Neural cell (in vitro differentiated cells): ENCODE data around the gene TACC2. TPM values are rescaled to one million over a fixed set of nuclear protein-coding genes. Genes with fewer than 3 reads are reported as not detected.
A peak's percentile ranks its signal among the peaks of the same experiment; 100 is the strongest.

ENCODE experiments used
- H2AFZ ChIP-seq: fragments of 200-600, 300-800 bp; sonication (generic), shearing (Covaris generic); 2 replicates; pipeline ENCODE4 v1.6.0; 2014; ENCODE audit warnings: low read depth, mild to moderate bottlenecking, antibody characterized with exemption, low read length, moderate library complexity
- H3F3A ChIP-seq: fragments of 200-600 bp; shearing (Covaris generic); 2 replicates; pipeline ENCODE4 v1.6.1; 2016; ENCODE audit warnings: mild to moderate bottlenecking, moderate library complexity, mixed read lengths, antibody characterized with exemption, low read length; ENCODE audit not compliant: insufficient read depth, poor library complexity, severe bottlenecking
- H3K27ac ChIP-seq: fragments of 200-600, 300-800 bp; sonication (generic), shearing (Covaris generic); 2 replicates; pipeline ENCODE4 v1.5.1; 2014; ENCODE audit warnings: mild to moderate bottlenecking, low read length, moderate library complexity
- H3K27me3 ChIP-seq: fragments of 300-800, 200-600 bp; sonication (generic), shearing (Covaris generic); 2 replicates; pipeline ENCODE4 v1.6.0; 2014; ENCODE audit warnings: mild to moderate bottlenecking, low read depth, low read length, moderate library complexity; ENCODE audit not compliant: insufficient read depth
- H3K36me3 ChIP-seq: fragments of 300-800, 200-600 bp; sonication (generic), shearing (Covaris generic); 2 replicates; pipeline ENCODE4 v1.5.1; 2014; ENCODE audit warnings: mild to moderate bottlenecking, antibody characterized with exemption, low read length, moderate library complexity; ENCODE audit not compliant: insufficient read depth
- H3K4me2 ChIP-seq: fragments of 300-800, 200-600 bp; sonication (generic), shearing (Covaris generic); 2 replicates; pipeline ENCODE4 v1.6.0; 2014; ENCODE audit warnings: mild to moderate bottlenecking, low read length
- H3K4me3 ChIP-seq: fragments of 300-800, 200-600 bp; sonication (generic), shearing (Covaris generic); 2 replicates; pipeline ENCODE4 v1.5.1; 2014; ENCODE audit warnings: mild to moderate bottlenecking, low read length, moderate library complexity
- H3K79me2 ChIP-seq: fragments of 200-600 bp; shearing (Covaris generic); replicated peaks from 2 replicates; pipeline ENCODE4 v1.6.0; 2014; ENCODE audit warnings: mild to moderate bottlenecking, low read length, moderate library complexity; ENCODE audit not compliant: insufficient read depth
- H3K9ac ChIP-seq: fragments of 300-800, 200-600 bp; sonication (generic), shearing (Covaris generic); 2 replicates; pipeline ENCODE4 v1.6.1; 2016; ENCODE audit warnings: mild to moderate bottlenecking, low read length, mixed read lengths
- H3K9me2 ChIP-seq: fragments of 200-600 bp; shearing (Covaris generic); 2 replicates; pipeline ENCODE4 v1.6.1; 2016; ENCODE audit warnings: mild to moderate bottlenecking, low read length, mixed read lengths; ENCODE audit not compliant: insufficient read depth
- H3K9me3 ChIP-seq: fragments of 200-600, 300-800 bp; sonication (generic), shearing (Covaris generic); 2 replicates; pipeline ENCODE4 v1.6.1; 2016; ENCODE audit warnings: mild to moderate bottlenecking, mixed run types, low read length, moderate library complexity, mixed read lengths
- H4K20me1 ChIP-seq: fragments of 200-600 bp; shearing (Covaris generic); 2 replicates; pipeline ENCODE4 v1.6.1; 2016; ENCODE audit warnings: mild to moderate bottlenecking, mixed run types; ENCODE audit not compliant: insufficient read depth
- EP300 ChIP-seq: fragments of 450-650 bp; conservative IDR thresholded peaks from 2 replicates; pipeline ENCODE4 v1.6.1; 2014; ENCODE audit warnings: antibody characterized with exemption, mild to moderate bottlenecking, moderate library complexity; ENCODE audit not compliant: poor library complexity, severe bottlenecking
- EZH2 ChIP-seq: fragments of 200-600, 300-800 bp; shearing (Covaris generic), sonication (generic); IDR thresholded peaks from 2 replicates; pipeline ENCODE4 v1.6.1; 2014; ENCODE audit warnings: antibody characterized with exemption, low read length, borderline replicate concordance, mild to moderate bottlenecking; ENCODE audit not compliant: insufficient read depth, poor library complexity, severe bottlenecking
- MXI1 ChIP-seq: fragments of 450-650 bp; conservative IDR thresholded peaks from 2 replicates; pipeline ENCODE4 v1.6.1; 2014; ENCODE audit warnings: antibody characterized with exemption, mild to moderate bottlenecking; ENCODE audit not compliant: poor library complexity, severe bottlenecking
- POLR2AphosphoS5 ChIP-seq: IDR thresholded peaks from 2 replicates; pipeline ENCODE4 v1.6.1; 2012
- RAD21 ChIP-seq: fragments of 450-650 bp; conservative IDR thresholded peaks from 2 replicates; pipeline ENCODE4 v1.6.1; 2014; ENCODE audit warnings: antibody characterized with exemption, mild to moderate bottlenecking, moderate library complexity
- TAF1 ChIP-seq: IDR thresholded peaks from 2 replicates; pipeline ENCODE4 v1.6.1; 2012; ENCODE audit warnings: low read depth
- polyA plus RNA-seq: library from polyadenylated mRNA; depleted of rRNA; stranded (reverse); fragments of >200 nt; gene quantifications from 2 replicates; pipeline ENCODE4 v1.2.3, GENCODE V29; 2014
- TF ChIP-seq, protein P1 (sequence below): IDR thresholded peaks from 2 replicates; pipeline ENCODE4 v1.6.1; 2012; ENCODE audit warnings: borderline replicate concordance
- TF ChIP-seq, protein P2 (sequence below): fragments of 450-650 bp; IDR thresholded peaks from 2 replicates; pipeline ENCODE4 v1.5.1; 2014; ENCODE audit warnings: antibody characterized with exemption, mild to moderate bottlenecking, moderate library complexity; ENCODE audit not compliant: poor library complexity, severe bottlenecking

The TACC2 gene
- polyA plus RNA-seq, 1 donor from 2014 or later, result 17.6 TPM

DNA sequence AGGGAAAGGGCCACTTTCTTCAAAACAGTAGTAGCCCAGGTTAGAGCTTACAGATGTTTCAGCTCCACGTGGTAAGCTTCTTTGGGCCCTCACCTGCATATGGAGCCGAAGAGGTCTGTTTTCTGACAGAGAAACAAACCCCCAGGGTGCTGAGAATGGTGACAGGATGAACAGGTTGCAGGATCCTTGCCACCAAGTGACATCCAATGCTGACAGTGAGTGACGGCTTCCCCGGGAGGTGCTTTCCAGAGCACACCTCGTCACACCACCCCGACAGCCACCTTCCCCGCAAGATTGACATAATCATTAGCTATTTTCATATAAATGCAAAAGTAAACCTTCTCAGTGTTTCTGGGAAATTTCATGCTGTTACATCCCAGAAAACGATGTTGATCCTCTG, 172.8 kb downstream of the TACC2 start:
- no peaks in the 10 kb centered on the region for H3K36me3 ChIP-seq
- H3K9me3 ChIP-seq, result no peaks in the 10 kb centered on the region
- H3F3A ChIP-seq, result peaks cover 14% of the 10 kb centered on the region
- peak overlapping the region; percentile 69 for H3K4me2 ChIP-seq
- peaks cover 25% of the 10 kb centered on the region for H3K79me2 ChIP-seq
- peak overlapping the region; percentile 95 for H3K27ac ChIP-seq
- peak; percentile 100 for TF ChIP-seq EP300
- TF ChIP-seq MXI1, result peak; percentile 39
- TF ChIP-seq, protein P1, sequence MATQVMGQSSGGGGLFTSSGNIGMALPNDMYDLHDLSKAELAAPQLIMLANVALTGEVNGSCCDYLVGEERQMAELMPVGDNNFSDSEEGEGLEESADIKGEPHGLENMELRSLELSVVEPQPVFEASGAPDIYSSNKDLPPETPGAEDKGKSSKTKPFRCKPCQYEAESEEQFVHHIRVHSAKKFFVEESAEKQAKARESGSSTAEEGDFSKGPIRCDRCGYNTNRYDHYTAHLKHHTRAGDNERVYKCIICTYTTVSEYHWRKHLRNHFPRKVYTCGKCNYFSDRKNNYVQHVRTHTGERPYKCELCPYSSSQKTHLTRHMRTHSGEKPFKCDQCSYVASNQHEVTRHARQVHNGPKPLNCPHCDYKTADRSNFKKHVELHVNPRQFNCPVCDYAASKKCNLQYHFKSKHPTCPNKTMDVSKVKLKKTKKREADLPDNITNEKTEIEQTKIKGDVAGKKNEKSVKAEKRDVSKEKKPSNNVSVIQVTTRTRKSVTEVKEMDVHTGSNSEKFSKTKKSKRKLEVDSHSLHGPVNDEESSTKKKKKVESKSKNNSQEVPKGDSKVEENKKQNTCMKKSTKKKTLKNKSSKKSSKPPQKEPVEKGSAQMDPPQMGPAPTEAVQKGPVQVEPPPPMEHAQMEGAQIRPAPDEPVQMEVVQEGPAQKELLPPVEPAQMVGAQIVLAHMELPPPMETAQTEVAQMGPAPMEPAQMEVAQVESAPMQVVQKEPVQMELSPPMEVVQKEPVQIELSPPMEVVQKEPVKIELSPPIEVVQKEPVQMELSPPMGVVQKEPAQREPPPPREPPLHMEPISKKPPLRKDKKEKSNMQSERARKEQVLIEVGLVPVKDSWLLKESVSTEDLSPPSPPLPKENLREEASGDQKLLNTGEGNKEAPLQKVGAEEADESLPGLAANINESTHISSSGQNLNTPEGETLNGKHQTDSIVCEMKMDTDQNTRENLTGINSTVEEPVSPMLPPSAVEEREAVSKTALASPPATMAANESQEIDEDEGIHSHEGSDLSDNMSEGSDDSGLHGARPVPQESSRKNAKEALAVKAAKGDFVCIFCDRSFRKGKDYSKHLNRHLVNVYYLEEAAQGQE, result peak; percentile 65
- TF ChIP-seq RAD21, result no peak
- no peak for TF ChIP-seq EZH2
- no peak for TF ChIP-seq TAF1
- peak; percentile 95 for TF ChIP-seq POLR2AphosphoS5
- H4K20me1 ChIP-seq, result no peaks in the 10 kb centered on the region
- peak overlapping the region; percentile 99 for H3K9ac ChIP-seq
- H2AFZ ChIP-seq, result no peak overlapping the region
- H3K4me3 ChIP-seq, result peak overlapping the region; percentile 94
- H3K9me2 ChIP-seq, result no peaks in the 10 kb centered on the region
- H3K27me3 ChIP-seq, result no peaks in the 10 kb centered on the region

DNA sequence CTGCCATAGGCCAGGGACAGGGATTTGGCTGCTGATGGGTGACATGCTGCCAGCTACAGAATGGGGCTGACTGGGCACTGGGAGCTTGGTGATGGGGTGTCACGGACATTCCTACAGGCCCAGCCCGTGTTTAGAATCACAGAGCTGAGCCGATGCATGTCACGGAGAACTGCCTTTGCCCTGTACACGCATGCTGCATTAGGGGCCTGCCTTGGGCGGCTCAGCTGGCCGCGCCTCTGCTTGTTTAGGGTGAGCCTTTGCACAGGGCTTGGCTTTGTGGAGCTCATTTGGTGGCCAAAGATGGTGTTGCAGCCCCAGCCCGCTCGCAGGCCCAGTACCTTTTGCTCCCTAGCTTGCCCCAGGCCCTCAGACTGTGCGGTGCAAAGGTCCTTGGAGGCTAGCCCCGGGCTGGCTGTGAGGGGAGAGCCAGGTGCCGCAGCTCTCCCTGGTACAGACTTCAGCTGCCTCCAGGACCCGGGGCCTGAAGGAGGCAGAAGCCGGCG, 173.8 kb downstream of the TACC2 start:
- Histone ChIP-seq H3K9me2 (no peaks in the 10 kb centered on the region), H2AFZ (peak overlapping the region; percentile 7), H3K79me2 (peaks cover 35% of the 10 kb centered on the region), H4K20me1 (no peaks in the 10 kb centered on the region), H3K36me3 (no peaks in the 10 kb centered on the region), H3K9me3 (no peaks in the 10 kb centered on the region), H3K27me3 (no peaks in the 10 kb centered on the region), H3F3A (peaks cover 14% of the 10 kb centered on the region), H3K9ac (peak overlapping the region; percentile 99), H3K27ac (peak overlapping the region; percentile 95), H3K4me3 (peak overlapping the region; percentile 94), H3K4me2 (peak overlapping the region; percentile 69)
- TF ChIP-seq, protein P1, result no peak
- TF ChIP-seq, protein P2, sequence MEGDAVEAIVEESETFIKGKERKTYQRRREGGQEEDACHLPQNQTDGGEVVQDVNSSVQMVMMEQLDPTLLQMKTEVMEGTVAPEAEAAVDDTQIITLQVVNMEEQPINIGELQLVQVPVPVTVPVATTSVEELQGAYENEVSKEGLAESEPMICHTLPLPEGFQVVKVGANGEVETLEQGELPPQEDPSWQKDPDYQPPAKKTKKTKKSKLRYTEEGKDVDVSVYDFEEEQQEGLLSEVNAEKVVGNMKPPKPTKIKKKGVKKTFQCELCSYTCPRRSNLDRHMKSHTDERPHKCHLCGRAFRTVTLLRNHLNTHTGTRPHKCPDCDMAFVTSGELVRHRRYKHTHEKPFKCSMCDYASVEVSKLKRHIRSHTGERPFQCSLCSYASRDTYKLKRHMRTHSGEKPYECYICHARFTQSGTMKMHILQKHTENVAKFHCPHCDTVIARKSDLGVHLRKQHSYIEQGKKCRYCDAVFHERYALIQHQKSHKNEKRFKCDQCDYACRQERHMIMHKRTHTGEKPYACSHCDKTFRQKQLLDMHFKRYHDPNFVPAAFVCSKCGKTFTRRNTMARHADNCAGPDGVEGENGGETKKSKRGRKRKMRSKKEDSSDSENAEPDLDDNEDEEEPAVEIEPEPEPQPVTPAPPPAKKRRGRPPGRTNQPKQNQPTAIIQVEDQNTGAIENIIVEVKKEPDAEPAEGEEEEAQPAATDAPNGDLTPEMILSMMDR, result peak; percentile 41
